Loucy (cell line): ENCODE data around the gene ZNF830.

Experiments used
- EZH2phosphoT487 ChIP-seq: fragments of 200-600 bp; IDR thresholded peaks from 2 replicates; pipeline ENCODE4 v1.6.1; 2018; ENCODE audit warnings: antibody characterized with exemption, mild to moderate bottlenecking, moderate library complexity, borderline replicate concordance
- TF ChIP-seq, protein P1 (sequence below): fragments of 200-600 bp; sonication (generic); conservative IDR thresholded peaks from 2 replicates; pipeline ENCODE4 v1.5.1; 2014; ENCODE audit warnings: mild to moderate bottlenecking, antibody characterized with exemption, low read length

DNA sequence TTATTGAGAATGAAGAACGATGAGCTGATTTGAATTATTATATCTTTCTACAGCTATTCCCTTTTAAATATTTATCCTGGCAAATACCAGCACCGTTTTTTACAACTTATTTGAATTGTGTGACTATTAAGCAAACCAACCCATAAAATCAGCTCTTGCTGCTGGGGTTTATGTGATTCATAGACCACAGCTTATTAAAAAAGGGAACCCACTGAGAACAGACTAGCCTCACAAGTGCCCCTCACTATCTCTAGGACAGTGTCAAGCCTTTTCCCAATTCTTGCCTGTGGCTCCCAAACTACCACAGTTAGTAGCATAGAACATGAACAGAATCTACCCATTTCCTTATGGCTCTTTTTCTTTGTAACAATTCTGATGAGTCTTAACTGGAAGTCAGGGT, 12.8 kb downstream of the ZNF830 start:
- TF ChIP-seq, protein P1, sequence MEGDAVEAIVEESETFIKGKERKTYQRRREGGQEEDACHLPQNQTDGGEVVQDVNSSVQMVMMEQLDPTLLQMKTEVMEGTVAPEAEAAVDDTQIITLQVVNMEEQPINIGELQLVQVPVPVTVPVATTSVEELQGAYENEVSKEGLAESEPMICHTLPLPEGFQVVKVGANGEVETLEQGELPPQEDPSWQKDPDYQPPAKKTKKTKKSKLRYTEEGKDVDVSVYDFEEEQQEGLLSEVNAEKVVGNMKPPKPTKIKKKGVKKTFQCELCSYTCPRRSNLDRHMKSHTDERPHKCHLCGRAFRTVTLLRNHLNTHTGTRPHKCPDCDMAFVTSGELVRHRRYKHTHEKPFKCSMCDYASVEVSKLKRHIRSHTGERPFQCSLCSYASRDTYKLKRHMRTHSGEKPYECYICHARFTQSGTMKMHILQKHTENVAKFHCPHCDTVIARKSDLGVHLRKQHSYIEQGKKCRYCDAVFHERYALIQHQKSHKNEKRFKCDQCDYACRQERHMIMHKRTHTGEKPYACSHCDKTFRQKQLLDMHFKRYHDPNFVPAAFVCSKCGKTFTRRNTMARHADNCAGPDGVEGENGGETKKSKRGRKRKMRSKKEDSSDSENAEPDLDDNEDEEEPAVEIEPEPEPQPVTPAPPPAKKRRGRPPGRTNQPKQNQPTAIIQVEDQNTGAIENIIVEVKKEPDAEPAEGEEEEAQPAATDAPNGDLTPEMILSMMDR, result no peak
- no peak for TF ChIP-seq EZH2phosphoT487
